Esophagus squamous epithelium (tissue), 5 donors: ENCODE measurements around the gene TRAF3. TPM values are rescaled to one million over a fixed set of nuclear protein-coding genes. Genes with fewer than 3 reads are reported as not detected.
"Not testable (repeated sequence)": the region's sequence is repeated elsewhere in the genome, so short reads cannot be mapped to it uniquely, and the experiment has no call there.

Source experiments
- DNase-seq: peaks from one replicate; lab custom pipeline; 2025; lab: John Stamatoyannopoulos, UW
- H3K27ac ChIP-seq, 4 donors: fragments of 200-600 bp; sonication (generic); one replicate each; pipeline ENCODE4 v1.5.1; 2016 to 2019; ENCODE audit warnings: mild to moderate bottlenecking in 1 of 4
- H3K27me3 ChIP-seq, 4 donors: fragments of 200-600 bp; sonication (generic); 1 replicate in 3 of 4; 2 replicates in 1 of 4; pipeline versions ENCODE4 v1.5.1 to v1.6.0; 2017 to 2021; ENCODE audit warnings: antibody characterized with exemption in 1 of 4
- H3K36me3 ChIP-seq, 3 donors: fragments of 200-600 bp; sonication (generic); one replicate each; pipeline ENCODE4 v1.5.1; 2016 to 2019
- H3K4me1 ChIP-seq, 3 donors: fragments of 200-600 bp; sonication (generic); one replicate each; pipeline ENCODE4 v1.5.1; 2017 to 2019
- H3K4me3 ChIP-seq, 4 donors: fragments of 200-600 bp; sonication (generic); 1 replicate in 3 of 4; 2 replicates in 1 of 4; pipeline ENCODE4 v1.5.1; 2016 to 2019; ENCODE audit warnings: mild to moderate bottlenecking in 2 of 4, moderate library complexity in 1 of 4
- H3K9me3 ChIP-seq, 3 donors: fragments of 200-600 bp; sonication (generic); one replicate each; pipeline ENCODE4 v1.5.1; 2016 to 2019
- CTCF ChIP-seq, 6 experiments: fragments of 450-650 bp in 4 of 6; fragments of 200-600 bp in 2 of 6; sonication (generic) in 2 of 6; IDR thresholded peaks; one replicate each; pipeline ENCODE4 v1.5.1; 2016 to 2019; ENCODE audit warnings: antibody characterized with exemption in 6 of 6, mild to moderate bottlenecking in 4 of 6, moderate library complexity in 4 of 6
- POLR2A ChIP-seq, 4 donors: fragments of 450-650 bp; IDR thresholded peaks; one replicate each; pipeline ENCODE4 v1.6.1; 2017; ENCODE audit warnings: antibody characterized with exemption in 4 of 4, mild to moderate bottlenecking in 4 of 4, moderate library complexity in 3 of 4
- WGBS, 2 donors: methylation state at CpG; one replicate each; pipeline ENCODE4 v1.1.5; 2018; 5-methylcytosine and 5-hydroxymethylcytosine counted together
- intact Hi-C: fragments of 100-400 bp; cut with DNase I; formaldehyde crosslinking; loops from one replicate; pipeline ENCODE4 v1.15.0; 2022
- total RNA-seq, 4 donors: library from RNA; depleted of rRNA; stranded (reverse); fragments of >200 nt; gene quantifications; one replicate each; pipeline ENCODE4 v1.1.0, GENCODE V29; 2016
- donor health status: DM: yes; HTN: yes; CAD: no.

TRAF3 gene
- total RNA-seq, 4 donors from 2014 or later = 11.2 to 19.3 (median 13.2) TPM

GRCh38 chr14:102759456-102760187, 17.6 kb upstream of the TRAF3 start:
- no peak overlapping the region for H3K4me3 ChIP-seq
- no peak overlapping the region for H3K27ac ChIP-seq
- intact Hi-C loops = no loop called here
- peaks cover 0 to 7% (median 5%) of the 10 kb centered on the region in 3 donors for H3K4me1 ChIP-seq
- WGBS, 2 donors = 61 to 64% methylated on average over 10 of the region's 10 CpGs
- H3K36me3 ChIP-seq = no peaks in the 10 kb centered on the region
- peaks cover 0 to 16% (median 0%) of the 10 kb centered on the region in 4 donors for H3K27me3 ChIP-seq
- no peaks in the 10 kb centered on the region for H3K9me3 ChIP-seq
- no peak for TF ChIP-seq CTCF (IDR thresholded peaks at IDR 0.05)
- TF ChIP-seq POLR2A (IDR thresholded peaks at IDR 0.05) = no peak
- no peak for DNase-seq

DNA sequence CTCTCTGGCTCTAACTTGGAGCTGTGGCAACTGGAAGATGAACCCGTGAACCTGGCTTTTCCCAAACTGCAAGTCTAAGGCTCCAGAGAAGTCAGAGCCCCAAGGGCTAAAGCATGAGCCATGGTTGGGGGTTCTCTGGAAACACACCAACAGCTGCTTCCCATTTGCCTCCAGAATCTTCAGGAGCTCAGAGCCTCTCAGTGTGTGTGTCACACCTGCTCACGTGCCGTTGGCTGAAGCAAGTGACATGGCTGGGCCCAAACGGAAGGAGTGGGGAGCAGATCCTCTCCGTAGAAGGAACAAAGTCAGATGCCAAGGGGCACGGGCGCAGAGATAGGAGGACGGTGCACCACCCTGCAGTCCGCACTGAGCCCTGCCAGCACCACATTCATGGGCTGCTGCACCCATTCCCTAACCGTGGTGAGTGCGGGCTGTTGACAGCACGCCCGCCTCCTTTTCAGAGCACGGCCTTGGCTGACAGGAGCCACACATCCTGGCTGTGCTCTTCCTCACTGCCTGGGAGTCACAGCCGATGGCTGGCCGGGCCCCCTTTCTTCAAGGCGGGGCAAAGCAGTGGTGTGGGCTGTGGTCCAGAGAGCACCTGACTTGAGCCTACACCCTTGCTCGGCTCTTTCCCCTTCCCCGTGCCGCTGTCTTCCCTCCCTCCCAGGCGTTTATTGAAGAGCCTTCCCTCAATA, 16.6 kb upstream of the TRAF3 start:
- intact Hi-C loops = no loop called here
- WGBS, 2 donors = 29 to 48% methylated on average over 9 to 10 of the region's 21 CpGs

DNA sequence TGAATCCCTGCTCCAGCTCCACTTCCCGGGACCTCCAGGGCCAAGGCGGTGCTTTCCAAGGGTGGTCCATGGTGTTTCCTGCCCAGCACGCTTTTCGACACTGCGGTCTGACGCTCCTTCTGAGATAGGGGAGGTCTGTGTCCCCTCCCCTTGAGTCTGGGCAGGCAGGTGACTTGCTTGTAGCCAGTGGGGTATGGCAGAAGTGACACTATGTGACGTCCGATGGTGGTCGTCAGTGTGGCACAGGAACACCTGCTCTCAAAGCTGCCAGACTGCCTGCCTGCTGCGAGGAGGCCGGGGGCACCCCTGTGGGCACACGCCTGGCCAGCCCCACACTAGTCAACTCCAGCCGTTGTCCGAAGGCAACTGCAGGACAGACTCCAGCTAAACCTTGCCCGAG, 16.0 kb upstream of the TRAF3 start:
- 70 to 88% methylated on average over 6 to 10 of the region's 15 CpGs for WGBS, 2 donors

More for the DNA sequence above, 16.6 kb upstream of the TRAF3 start:
- H3K27me3 ChIP-seq = peaks cover 0 to 16% (median 0%) of the 10 kb centered on the region in 4 donors
- no peak for TF ChIP-seq CTCF (IDR thresholded peaks at IDR 0.05)
- no peak for TF ChIP-seq POLR2A (IDR thresholded peaks at IDR 0.05)
- no peak overlapping the region for H3K27ac ChIP-seq
- H3K9me3 ChIP-seq = no peaks in the 10 kb centered on the region
- no peak overlapping the region for H3K4me3 ChIP-seq
- H3K4me1 ChIP-seq = peaks cover 0 to 7% (median 5%) of the 10 kb centered on the region in 3 donors
- no peaks in the 10 kb centered on the region for H3K36me3 ChIP-seq
- DNase-seq = no peak

DNA sequence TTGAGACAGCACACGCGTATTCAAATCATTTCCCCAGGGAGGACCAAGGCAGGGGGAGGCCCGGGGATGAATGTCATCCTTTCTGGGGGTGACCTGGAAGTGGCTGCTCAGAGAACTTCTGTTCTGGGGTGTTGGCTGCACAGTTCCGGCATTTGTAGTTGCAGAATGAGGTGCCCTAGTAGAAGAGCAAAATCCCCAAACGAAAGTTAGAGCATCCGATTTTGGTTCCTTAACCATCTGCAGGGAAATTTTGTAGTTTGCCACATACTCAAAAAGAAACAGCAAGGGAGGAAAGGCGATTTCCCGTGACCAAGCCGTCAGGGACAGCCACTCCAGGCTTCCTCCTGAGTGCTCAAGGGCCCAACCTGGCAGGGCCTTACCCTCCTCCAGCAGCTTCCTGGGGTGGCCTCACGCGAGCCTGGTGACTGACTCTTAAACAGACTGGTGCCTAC, 13.0 kb upstream of the TRAF3 start:
- Histone ChIP-seq H3K27me3 (peaks cover 0 to 16% (median 0%) of the 10 kb centered on the region in 4 donors), H3K9me3 (no peaks in the 10 kb centered on the region), H3K36me3 (no peaks in the 10 kb centered on the region), H3K4me3 (no peak overlapping the region), H3K4me1 (peaks cover 0 to 7% (median 5%) of the 10 kb centered on the region in 3 donors), H3K27ac (no peak overlapping the region)
- intact Hi-C loops = no loop called here
- 57 to 69% methylated on average over 6 to 9 of the region's 11 CpGs for WGBS, 2 donors
- TF ChIP-seq CTCF (IDR thresholded peaks at IDR 0.05) = no peak
- TF ChIP-seq POLR2A (IDR thresholded peaks at IDR 0.05) = no peak
- no peak for DNase-seq

More for the DNA sequence above, 16.0 kb upstream of the TRAF3 start:
- Histone ChIP-seq H3K4me1 (peaks cover 0 to 7% (median 5%) of the 10 kb centered on the region in 3 donors), H3K27me3 (peaks cover 0 to 16% (median 0%) of the 10 kb centered on the region in 4 donors), H3K4me3 (no peak overlapping the region), H3K27ac (no peak overlapping the region), H3K9me3 (no peaks in the 10 kb centered on the region), H3K36me3 (no peaks in the 10 kb centered on the region)
- intact Hi-C loops = no loop called here
- no peak for DNase-seq
- TF ChIP-seq CTCF (IDR thresholded peaks at IDR 0.05) = no peak
- TF ChIP-seq POLR2A (IDR thresholded peaks at IDR 0.05) = no peak

DNA sequence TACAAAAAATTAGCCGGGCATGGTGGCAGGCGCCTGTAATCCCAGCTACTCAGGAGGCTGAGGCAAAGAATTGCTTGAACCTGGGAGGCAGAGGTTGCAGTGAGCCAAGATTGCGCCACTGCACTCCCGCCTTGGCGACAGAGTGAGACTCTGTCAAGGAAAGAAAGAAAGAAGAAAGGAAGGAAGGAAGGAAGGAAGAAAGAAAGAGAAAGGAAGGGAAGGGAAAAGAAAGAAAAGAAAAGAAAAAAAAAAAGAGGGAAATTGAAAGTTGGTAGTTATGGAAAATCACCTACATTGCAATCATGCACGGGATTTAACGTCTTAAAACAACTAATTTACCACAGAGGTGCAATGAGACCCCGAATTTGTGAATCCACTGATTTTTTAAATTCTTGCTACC, 11.5 kb upstream of the TRAF3 start:
- H3K27ac ChIP-seq, DNase-seq, H3K9me3 ChIP-seq, H3K4me3 ChIP-seq, H3K36me3 ChIP-seq, intact Hi-C loops, H3K4me1 ChIP-seq: not testable (repeated sequence)
- 88 to 94% methylated on average over 7 of the region's 8 CpGs for WGBS, 2 donors
- peaks cover 0 to 12% (median 0%) of the 10 kb centered on the region in 4 donors for H3K27me3 ChIP-seq
